Measurements from ENCODE around the gene SKI.

Gene SKI

DNA sequence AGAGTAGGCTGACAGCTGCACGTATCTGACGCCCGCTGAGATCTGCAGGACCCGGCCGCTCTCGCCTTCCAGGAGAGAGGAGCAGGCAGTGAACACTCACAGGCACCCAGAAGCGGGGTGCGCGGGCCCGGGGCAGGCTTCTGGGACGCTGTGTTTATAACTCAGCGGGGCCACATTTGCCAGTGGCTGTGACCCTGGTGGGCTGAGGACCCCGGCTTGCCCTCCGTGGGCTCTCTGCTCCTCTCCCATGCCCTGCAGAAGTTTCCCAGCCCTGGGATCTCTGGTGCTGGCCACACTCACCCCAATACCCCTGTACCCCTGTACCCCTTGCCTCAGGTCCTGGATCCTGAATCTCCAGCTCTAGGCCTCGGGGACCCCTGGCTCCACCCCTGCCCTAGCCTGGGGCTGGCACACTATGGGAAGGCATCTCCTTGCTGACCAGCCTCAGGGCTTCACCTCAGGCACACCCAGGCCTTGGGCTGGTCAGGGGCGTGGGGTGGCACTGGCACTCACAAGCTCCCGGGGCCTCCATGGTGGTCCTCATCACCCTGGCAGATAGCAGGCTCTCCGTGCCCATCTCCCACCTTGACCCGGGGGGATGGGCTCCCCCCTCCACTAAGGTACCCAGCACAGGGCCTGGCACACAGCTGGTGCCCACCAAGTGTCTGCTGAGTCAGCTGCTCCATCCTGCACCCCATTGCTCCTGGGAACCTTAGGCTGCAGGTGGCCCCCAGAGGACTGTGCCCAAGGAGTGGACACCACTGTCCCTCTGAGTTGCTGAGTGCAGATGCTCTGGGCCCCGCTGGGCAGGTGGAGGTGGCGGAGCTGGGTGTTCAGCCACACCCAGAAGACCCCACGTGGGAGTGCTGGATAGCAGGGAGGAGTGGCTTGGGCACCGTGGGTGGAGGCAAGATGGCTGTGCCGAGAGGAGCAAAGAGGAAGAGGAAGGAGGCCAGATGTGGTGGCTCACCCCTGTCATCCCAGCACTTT lies 130.8 kb downstream of the SKI start:
- no peak overlapping the region for H3K4me3 ChIP-seq (ENCODE audit: low read length)
- TF ChIP-seq, protein P1, sequence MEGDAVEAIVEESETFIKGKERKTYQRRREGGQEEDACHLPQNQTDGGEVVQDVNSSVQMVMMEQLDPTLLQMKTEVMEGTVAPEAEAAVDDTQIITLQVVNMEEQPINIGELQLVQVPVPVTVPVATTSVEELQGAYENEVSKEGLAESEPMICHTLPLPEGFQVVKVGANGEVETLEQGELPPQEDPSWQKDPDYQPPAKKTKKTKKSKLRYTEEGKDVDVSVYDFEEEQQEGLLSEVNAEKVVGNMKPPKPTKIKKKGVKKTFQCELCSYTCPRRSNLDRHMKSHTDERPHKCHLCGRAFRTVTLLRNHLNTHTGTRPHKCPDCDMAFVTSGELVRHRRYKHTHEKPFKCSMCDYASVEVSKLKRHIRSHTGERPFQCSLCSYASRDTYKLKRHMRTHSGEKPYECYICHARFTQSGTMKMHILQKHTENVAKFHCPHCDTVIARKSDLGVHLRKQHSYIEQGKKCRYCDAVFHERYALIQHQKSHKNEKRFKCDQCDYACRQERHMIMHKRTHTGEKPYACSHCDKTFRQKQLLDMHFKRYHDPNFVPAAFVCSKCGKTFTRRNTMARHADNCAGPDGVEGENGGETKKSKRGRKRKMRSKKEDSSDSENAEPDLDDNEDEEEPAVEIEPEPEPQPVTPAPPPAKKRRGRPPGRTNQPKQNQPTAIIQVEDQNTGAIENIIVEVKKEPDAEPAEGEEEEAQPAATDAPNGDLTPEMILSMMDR (conservative IDR thresholded peaks at IDR 0.05; ENCODE audit: low read length), result no peak
- no peak for DNase-seq (ENCODE audit: low read depth)

Data from AG10803 (cell line).